ENCODE measurements around the gene CACNA2D3.

CACNA2D3 gene

DNA sequence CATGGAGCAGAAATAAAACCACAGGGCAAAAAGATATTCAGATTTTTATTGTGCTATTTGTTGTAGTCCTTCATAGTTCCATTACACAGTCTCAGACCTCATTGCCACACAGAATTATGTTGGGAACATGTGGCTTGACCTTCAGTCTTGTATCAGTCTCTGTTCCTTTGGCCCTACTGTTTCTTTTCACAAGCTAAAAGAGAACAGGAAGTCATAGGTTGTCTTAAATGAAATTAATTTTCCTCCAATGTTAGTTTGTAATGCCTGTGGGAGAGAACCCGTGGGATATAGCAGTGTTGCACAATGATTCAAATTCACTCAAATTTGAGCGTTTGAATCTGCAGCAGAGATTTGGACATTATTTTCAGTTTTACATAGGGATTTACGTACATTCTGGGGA is 445.6 kb downstream of the CACNA2D3 start:
- H3K36me3 ChIP-seq (replicated peaks; ENCODE audit: insufficient read depth, low read length), result no peaks in the 10 kb centered on the region
- TF ChIP-seq EZH2phosphoT487 (IDR thresholded peaks at IDR 0.05; ENCODE audit: low read length) (no peak), EZH2 (optimal IDR thresholded peaks at IDR 0.05; ENCODE audit: low read depth, low read length) (no peak)
- TF ChIP-seq, protein P1, sequence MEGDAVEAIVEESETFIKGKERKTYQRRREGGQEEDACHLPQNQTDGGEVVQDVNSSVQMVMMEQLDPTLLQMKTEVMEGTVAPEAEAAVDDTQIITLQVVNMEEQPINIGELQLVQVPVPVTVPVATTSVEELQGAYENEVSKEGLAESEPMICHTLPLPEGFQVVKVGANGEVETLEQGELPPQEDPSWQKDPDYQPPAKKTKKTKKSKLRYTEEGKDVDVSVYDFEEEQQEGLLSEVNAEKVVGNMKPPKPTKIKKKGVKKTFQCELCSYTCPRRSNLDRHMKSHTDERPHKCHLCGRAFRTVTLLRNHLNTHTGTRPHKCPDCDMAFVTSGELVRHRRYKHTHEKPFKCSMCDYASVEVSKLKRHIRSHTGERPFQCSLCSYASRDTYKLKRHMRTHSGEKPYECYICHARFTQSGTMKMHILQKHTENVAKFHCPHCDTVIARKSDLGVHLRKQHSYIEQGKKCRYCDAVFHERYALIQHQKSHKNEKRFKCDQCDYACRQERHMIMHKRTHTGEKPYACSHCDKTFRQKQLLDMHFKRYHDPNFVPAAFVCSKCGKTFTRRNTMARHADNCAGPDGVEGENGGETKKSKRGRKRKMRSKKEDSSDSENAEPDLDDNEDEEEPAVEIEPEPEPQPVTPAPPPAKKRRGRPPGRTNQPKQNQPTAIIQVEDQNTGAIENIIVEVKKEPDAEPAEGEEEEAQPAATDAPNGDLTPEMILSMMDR (IDR thresholded peaks at IDR 0.05; ENCODE audit: low read length), result no peak

GRCh38 chr3:54570008-54570407 is 447.7 kb downstream of the CACNA2D3 start:
- Histone ChIP-seq H3K4me3 (ENCODE audit: low read length) (no peak overlapping the region), H3K9ac (ENCODE audit: low read length) (no peak overlapping the region), H3K4me2 (ENCODE audit: low read depth, low read length) (no peak overlapping the region), H2AFZ (ENCODE audit: low read length) (no peak overlapping the region), H3K9me3 (replicated peaks; ENCODE audit: insufficient read depth, low read length) (no peaks in the 10 kb centered on the region), H3K27ac (ENCODE audit: low read length) (no peak overlapping the region), H4K20me1 (ENCODE audit: insufficient read depth, low read length) (no peaks in the 10 kb centered on the region), H3F3A (ENCODE audit: insufficient read depth, low read length) (no peaks in the 10 kb centered on the region), H3K4me1 (ENCODE audit: low read length) (no peaks in the 10 kb centered on the region), H3K27me3 (replicated peaks; ENCODE audit: insufficient read depth, low read length) (no peaks in the 10 kb centered on the region), H3K36me3 (replicated peaks; ENCODE audit: insufficient read depth, low read length) (no peaks in the 10 kb centered on the region), H3K9me2 (replicated peaks; ENCODE audit: insufficient read depth, low read length) (no peaks in the 10 kb centered on the region), H3K79me2 (ENCODE audit: low read length) (no peaks in the 10 kb centered on the region)
- DNase-seq, result no peak
- TF ChIP-seq, protein P1 (IDR thresholded peaks at IDR 0.05; ENCODE audit: low read length), result no peak
- no peak for TF ChIP-seq EZH2phosphoT487 (IDR thresholded peaks at IDR 0.05; ENCODE audit: low read length)
- no peak for TF ChIP-seq EZH2 (optimal IDR thresholded peaks at IDR 0.05; ENCODE audit: low read depth, low read length)

More for the DNA sequence above, 445.6 kb downstream of the CACNA2D3 start:
- Histone ChIP-seq H3K4me2 (ENCODE audit: low read depth, low read length) (no peak overlapping the region), H3K9me2 (replicated peaks; ENCODE audit: insufficient read depth, low read length) (no peaks in the 10 kb centered on the region), H2AFZ (ENCODE audit: low read length) (no peak overlapping the region), H3F3A (ENCODE audit: insufficient read depth, low read length) (no peaks in the 10 kb centered on the region), H3K79me2 (ENCODE audit: low read length) (no peaks in the 10 kb centered on the region), H3K27ac (ENCODE audit: low read length) (no peak overlapping the region), H3K9me3 (replicated peaks; ENCODE audit: insufficient read depth, low read length) (no peaks in the 10 kb centered on the region), H3K9ac (ENCODE audit: low read length) (no peak overlapping the region), H3K27me3 (replicated peaks; ENCODE audit: insufficient read depth, low read length) (no peaks in the 10 kb centered on the region), H3K4me1 (ENCODE audit: low read length) (no peaks in the 10 kb centered on the region), H3K4me3 (ENCODE audit: low read length) (no peak overlapping the region), H4K20me1 (ENCODE audit: insufficient read depth, low read length) (no peaks in the 10 kb centered on the region)
- DNase-seq, result no peak

- H2AFZ ChIP-seq (ENCODE audit: low read length), result no peak overlapping the region
- no peaks in the 10 kb centered on the region for H3F3A ChIP-seq (ENCODE audit: insufficient read depth, low read length)
- H3K9me3 ChIP-seq (replicated peaks; ENCODE audit: insufficient read depth, low read length), result no peaks in the 10 kb centered on the region
- H3K9ac ChIP-seq (ENCODE audit: low read length), result no peak overlapping the region
- TF ChIP-seq EZH2 (optimal IDR thresholded peaks at IDR 0.05; ENCODE audit: low read depth, low read length) (no peak), EZH2phosphoT487 (IDR thresholded peaks at IDR 0.05; ENCODE audit: low read length) (no peak)
- TF ChIP-seq, protein P1 (IDR thresholded peaks at IDR 0.05; ENCODE audit: low read length), result no peak
- H3K36me3 ChIP-seq (replicated peaks; ENCODE audit: insufficient read depth, low read length), result no peaks in the 10 kb centered on the region
- DNase-seq, result no peak
- H3K4me3 ChIP-seq (ENCODE audit: low read length), result no peak overlapping the region
- no peaks in the 10 kb centered on the region for H3K27me3 ChIP-seq (replicated peaks; ENCODE audit: insufficient read depth, low read length)
- no peaks in the 10 kb centered on the region for H4K20me1 ChIP-seq (ENCODE audit: insufficient read depth, low read length)
- H3K27ac ChIP-seq (ENCODE audit: low read length), result no peak overlapping the region
- no peaks in the 10 kb centered on the region for H3K9me2 ChIP-seq (replicated peaks; ENCODE audit: insufficient read depth, low read length)
- H3K4me1 ChIP-seq (ENCODE audit: low read length), result no peaks in the 10 kb centered on the region
- H3K79me2 ChIP-seq (ENCODE audit: low read length), result no peaks in the 10 kb centered on the region
- no peak overlapping the region for H3K4me2 ChIP-seq (ENCODE audit: low read depth, low read length)
Measured at GRCh38 chr3:54572197-54572895, 450.0 kb downstream of the CACNA2D3 start.
